HUES48 (cell line): ENCODE measurements around the gene LDB2.

Experiments
- H3K27ac ChIP-seq: one replicate; pipeline ENCODE4 v1.7.0; 2013; ENCODE audit warnings: low read depth, low read length, inconsistent platforms
- H3K27me3 ChIP-seq: 2 replicates; pipeline ENCODE4 v1.6.1; 2013; ENCODE audit warnings: mild to moderate bottlenecking, low read length; ENCODE audit not compliant: control insufficient read depth, insufficient read depth
- H3K36me3 ChIP-seq: 2 replicates; pipeline ENCODE4 v1.6.1; 2013; ENCODE audit warnings: low read length; ENCODE audit not compliant: control insufficient read depth, insufficient read depth
- H3K4me1 ChIP-seq: 2 replicates; pipeline ENCODE4 v1.6.1; 2013; ENCODE audit warnings: mild to moderate bottlenecking, low read length; ENCODE audit not compliant: control insufficient read depth, insufficient read depth
- H3K4me3 ChIP-seq: 2 replicates; pipeline ENCODE4 v1.5.1; 2013; ENCODE audit warnings: mild to moderate bottlenecking, low read depth, low read length
- H3K9ac ChIP-seq: 2 replicates; pipeline ENCODE4 v1.6.1; 2013; ENCODE audit warnings: mild to moderate bottlenecking, low read depth, low read length, moderate library complexity
- H3K9me3 ChIP-seq: 2 replicates; pipeline ENCODE4 v1.6.1; 2013; ENCODE audit warnings: low read length; ENCODE audit not compliant: control insufficient read depth, insufficient read depth

LDB2 gene

DNA sequence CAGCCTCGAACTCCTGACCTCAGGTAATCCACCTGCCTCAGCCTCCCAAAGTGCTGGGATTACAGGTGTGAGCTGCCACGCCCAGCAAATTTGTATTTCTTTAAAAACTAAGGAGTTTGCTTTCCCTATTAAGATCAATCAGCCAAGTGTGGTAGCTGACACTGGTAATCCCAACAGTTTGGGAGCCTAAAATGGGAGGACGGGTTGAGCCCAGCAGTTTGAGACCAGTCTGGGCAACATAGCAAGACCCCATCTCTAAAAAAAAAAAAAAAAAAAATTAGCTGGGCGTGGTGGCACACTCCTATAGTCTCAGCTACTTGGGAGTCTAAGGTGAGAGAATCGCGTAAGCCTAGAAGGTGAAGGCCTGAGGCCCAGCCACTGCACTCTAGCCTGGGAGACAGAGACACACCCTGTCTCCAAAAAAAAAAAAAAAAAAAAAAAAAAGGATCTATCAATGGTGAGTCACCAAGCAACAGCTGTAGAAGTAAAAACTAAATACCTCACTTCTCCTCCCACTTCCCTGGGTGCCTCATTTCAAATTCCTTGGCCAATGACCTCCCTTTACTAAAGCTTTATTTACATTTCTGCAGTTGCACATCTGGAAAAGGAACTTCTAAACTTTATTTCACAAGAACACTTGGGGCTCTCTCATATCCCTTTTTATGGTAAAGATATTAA lies 54.5 kb downstream of the LDB2 start:
- Histone ChIP-seq H3K27me3 (no peaks in the 10 kb centered on the region), H3K9ac (no peak overlapping the region), H3K9me3 (no peaks in the 10 kb centered on the region), H3K4me1 (peaks cover 59% of the 10 kb centered on the region), H3K36me3 (0 out of 2 replicates have a peak, but pooled peaks cover 5% of the 10 kb centered on the region), H3K27ac (peak overlapping the region; percentile 76), H3K4me3 (no peak overlapping the region)

DNA sequence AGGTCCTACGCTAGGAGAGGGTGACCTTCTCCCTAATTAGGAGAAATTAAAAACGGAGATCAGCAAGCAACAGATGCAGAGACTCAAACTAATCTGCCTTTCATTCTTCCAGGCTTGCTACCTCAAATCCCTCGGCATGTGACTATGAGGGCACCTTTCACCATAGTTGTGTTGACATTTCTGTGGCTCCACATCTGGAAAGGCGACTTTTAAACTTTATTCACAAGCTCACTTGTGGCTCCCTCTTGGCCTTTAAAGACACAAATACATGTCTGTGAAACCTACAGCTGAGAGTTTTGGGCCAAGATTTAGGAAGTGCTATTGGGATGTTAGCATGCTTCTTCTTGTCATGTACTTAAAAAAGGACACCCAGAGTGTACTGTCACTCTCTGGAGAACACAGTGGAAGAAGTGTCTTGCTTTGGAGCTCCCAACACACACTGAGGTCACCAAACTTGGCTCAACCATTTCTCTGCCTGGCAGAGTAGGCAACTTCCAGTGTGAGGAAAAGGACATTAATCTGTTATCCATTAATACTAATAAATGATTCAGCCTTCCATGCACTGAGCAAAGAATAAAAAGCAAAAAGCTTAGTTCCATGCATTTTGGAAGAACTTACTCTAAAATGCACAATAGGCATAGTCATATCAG lies 60.1 kb downstream of the LDB2 start:
- no peak overlapping the region for H3K4me3 ChIP-seq
- no peak overlapping the region for H3K27ac ChIP-seq
- H3K9ac ChIP-seq = no peak overlapping the region
- peaks cover 32% of the 10 kb centered on the region for H3K4me1 ChIP-seq
- 0 out of 2 replicates have a peak, but pooled peaks cover 5% of the 10 kb centered on the region for H3K36me3 ChIP-seq
- H3K27me3 ChIP-seq = no peaks in the 10 kb centered on the region
- no peaks in the 10 kb centered on the region for H3K9me3 ChIP-seq

- 0 out of 2 replicates have a peak, but pooled peaks cover 5% of the 10 kb centered on the region for H3K36me3 ChIP-seq
- no peak overlapping the region for H3K27ac ChIP-seq
- peaks cover 23% of the 10 kb centered on the region for H3K4me1 ChIP-seq
- H3K27me3 ChIP-seq = no peaks in the 10 kb centered on the region
- H3K9ac ChIP-seq = no peak overlapping the region
- H3K4me3 ChIP-seq = no peak overlapping the region
- no peaks in the 10 kb centered on the region for H3K9me3 ChIP-seq
Observed at GRCh38 chr4:16837475-16837874, 61.0 kb downstream of the LDB2 start.

GRCh38 chr4:16836324-16836723 lies 62.1 kb downstream of the LDB2 start:
- no peak overlapping the region for H3K4me3 ChIP-seq
- H3K4me1 ChIP-seq = peaks cover 14% of the 10 kb centered on the region
- H3K27me3 ChIP-seq = no peaks in the 10 kb centered on the region
- no peaks in the 10 kb centered on the region for H3K9me3 ChIP-seq
- H3K9ac ChIP-seq = no peak overlapping the region
- H3K27ac ChIP-seq = no peak overlapping the region
- H3K36me3 ChIP-seq = 0 out of 2 replicates have a peak, but pooled peaks cover 5% of the 10 kb centered on the region

GRCh38 chr4:16835597-16836247 lies 62.7 kb downstream of the LDB2 start:
- no peak overlapping the region for H3K4me3 ChIP-seq
- no peak overlapping the region for H3K9ac ChIP-seq
- peaks cover 14% of the 10 kb centered on the region for H3K4me1 ChIP-seq

DNA sequence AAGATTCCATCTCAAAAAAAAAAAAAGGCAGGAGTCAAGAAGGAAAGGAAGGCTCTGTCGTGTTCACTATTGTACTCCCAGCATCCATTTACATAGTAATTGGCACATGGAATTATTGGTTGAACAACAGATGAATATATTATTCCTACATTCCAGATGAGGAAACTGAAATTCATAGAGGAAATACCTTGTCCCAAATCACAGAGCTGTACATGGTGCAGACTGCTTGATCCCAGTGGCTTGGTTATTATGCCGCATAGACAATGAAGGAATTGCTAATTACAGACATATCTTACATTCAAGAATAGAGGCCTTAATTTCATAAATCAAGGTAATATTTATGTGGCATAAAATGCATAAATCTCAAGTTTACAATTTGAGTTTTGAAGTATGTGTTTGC lies 63.6 kb downstream of the LDB2 start:
- Histone ChIP-seq H3K9ac (no peak overlapping the region), H3K9me3 (no peaks in the 10 kb centered on the region), H3K27me3 (no peaks in the 10 kb centered on the region), H3K27ac (no peak overlapping the region), H3K4me3 (no peak overlapping the region), H3K4me1 (peaks cover 14% of the 10 kb centered on the region), H3K36me3 (no peaks in the 10 kb centered on the region)

More at GRCh38 chr4:16835597-16836247, 62.7 kb downstream of the LDB2 start:
- no peaks in the 10 kb centered on the region for H3K9me3 ChIP-seq
- no peak overlapping the region for H3K27ac ChIP-seq
- H3K36me3 ChIP-seq = 0 out of 2 replicates have a peak, but pooled peaks cover 4% of the 10 kb centered on the region
- no peaks in the 10 kb centered on the region for H3K27me3 ChIP-seq

DNA sequence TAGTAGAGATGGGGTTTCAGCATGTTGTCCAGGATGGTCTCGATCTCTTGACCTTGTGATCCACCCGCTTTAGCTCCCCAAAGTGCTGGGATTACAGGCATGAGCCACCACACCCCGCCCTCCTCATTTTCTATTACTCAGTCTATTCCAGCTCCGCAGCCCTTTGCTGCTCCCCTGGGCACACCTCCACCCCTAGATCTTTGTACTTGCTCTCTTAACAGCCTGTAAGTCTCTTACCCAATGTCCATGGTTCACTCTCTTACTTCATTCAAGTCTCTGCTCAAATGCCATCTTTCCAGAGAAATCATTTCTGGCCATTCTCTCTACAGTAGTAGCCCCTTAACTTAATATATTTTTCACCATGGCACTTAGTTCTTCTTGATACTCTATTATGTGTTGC lies 64.7 kb downstream of the LDB2 start:
- no peak overlapping the region for H3K4me3 ChIP-seq
- H3K9ac ChIP-seq = no peak overlapping the region
- H3K27me3 ChIP-seq = no peaks in the 10 kb centered on the region
- peaks cover 20% of the 10 kb centered on the region for H3K4me1 ChIP-seq
- no peaks in the 10 kb centered on the region for H3K9me3 ChIP-seq
- H3K36me3 ChIP-seq = no peaks in the 10 kb centered on the region
- no peak overlapping the region for H3K27ac ChIP-seq

DNA sequence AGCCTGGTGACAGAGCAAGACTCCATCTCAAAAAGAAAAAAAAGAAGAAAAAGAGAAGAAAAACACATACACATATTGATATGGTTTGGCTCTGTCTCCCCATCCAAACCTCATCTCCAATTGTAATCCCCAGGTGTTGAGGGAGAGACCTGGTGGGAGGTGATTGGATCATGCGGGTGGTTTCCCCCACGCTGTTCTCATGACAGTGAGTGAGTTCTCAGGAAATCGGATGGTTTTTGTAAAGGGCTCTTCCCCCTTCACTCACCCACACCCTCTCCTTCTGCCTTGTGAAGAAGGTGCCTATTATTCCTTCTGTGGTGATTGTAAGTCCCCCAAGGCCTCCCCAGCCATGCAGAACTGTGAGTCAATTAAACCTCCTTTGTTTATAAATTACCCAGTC lies 68.4 kb downstream of the LDB2 start:
- Histone ChIP-seq H3K36me3 (no peaks in the 10 kb centered on the region), H3K27me3 (no peaks in the 10 kb centered on the region), H3K9me3 (no peaks in the 10 kb centered on the region), H3K4me1 (peaks cover 43% of the 10 kb centered on the region), H3K4me3 (no peak overlapping the region), H3K27ac (no peak overlapping the region), H3K9ac (no peak overlapping the region)

DNA sequence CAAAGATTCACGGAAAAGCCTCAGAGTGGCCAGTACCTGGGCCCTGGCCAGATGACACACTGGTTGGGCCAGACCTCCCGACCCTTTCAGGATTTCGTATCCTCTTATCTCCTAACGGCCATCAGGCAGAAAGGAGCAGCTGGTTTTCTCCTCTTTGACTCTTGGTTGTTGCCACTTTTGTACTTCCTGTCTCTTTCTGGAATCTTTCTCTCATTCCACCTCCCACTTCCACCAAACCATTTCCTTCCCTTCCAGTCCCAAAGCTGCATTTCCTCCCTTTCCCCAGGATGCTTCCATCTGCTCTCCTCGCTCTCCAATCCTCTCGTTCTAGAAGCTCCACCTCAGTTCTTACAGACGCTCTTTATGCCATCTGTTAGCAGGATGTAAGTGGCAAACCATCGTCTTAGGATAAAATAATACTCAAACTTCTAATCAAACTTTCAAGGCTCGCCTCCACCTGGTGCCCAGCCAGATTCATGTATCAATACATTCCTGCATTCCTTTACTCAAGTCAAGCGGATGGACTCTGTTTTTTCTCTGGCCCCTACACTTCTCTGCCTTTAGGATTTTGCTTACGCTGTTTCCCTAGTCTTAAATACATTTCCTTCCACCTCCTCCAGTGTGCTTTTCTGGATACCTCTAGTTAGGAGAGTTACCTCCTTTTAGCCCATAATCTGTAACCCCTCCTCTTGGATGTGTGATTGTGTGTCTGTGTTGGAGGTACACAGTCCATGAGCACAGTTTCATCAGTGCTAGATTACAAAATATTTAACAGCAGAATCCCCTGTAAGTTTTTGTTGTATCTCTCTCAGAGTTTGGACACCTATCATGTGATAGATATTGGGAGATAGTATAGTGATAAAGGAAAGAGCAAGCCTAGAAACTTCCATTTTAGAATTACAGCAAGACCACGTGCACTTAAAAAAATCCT lies 70.4 kb downstream of the LDB2 start:
- H3K36me3 ChIP-seq = no peaks in the 10 kb centered on the region; the same call in 1 of the 2 replicates
- no peak overlapping the region for H3K4me3 ChIP-seq
- no peaks in the 10 kb centered on the region for H3K27me3 ChIP-seq
- no peak overlapping the region for H3K27ac ChIP-seq
- H3K9me3 ChIP-seq = no peaks in the 10 kb centered on the region
- peaks cover 45% of the 10 kb centered on the region for H3K4me1 ChIP-seq
- no peak overlapping the region for H3K9ac ChIP-seq

GRCh38 chr4:16827045-16827444 lies 71.4 kb downstream of the LDB2 start:
- Histone ChIP-seq H3K4me3 (peak overlapping the region; percentile 40), H3K27ac (peak overlapping the region; percentile 68), H3K9me3 (no peaks in the 10 kb centered on the region), H3K9ac (no peak overlapping the region), H3K36me3 (no peaks in the 10 kb centered on the region; the same call in 1 of the 2 replicates), H3K27me3 (no peaks in the 10 kb centered on the region), H3K4me1 (peaks cover 45% of the 10 kb centered on the region)
